Dermis blood vessel endothelial cell (primary cell): ENCODE measurements around the gene STOML1. TPM values are rescaled to one million over a fixed set of nuclear protein-coding genes. Genes with fewer than 3 reads are reported as not detected.
A peak's percentile ranks its signal among the peaks of the same experiment; 100 is the strongest.
"Not testable (repeated sequence)": the region's sequence is repeated elsewhere in the genome, so short reads cannot be mapped to it uniquely, and the experiment has no call there.

Experiments
- DNase-seq: peaks from one replicate; pipeline ENCODE4 v3.0.0; 2010
- total RNA-seq: library from RNA; depleted of rRNA; stranded (reverse); fragments of >200 nt; gene quantifications from 2 replicates; pipeline ENCODE4 v1.2.3, GENCODE V29; 2014

The STOML1 gene
- total RNA-seq, 1 donor from 2014 or later = 19.9 TPM

- not testable (repeated sequence) for DNase-seq
Observed at GRCh38 chr15:73960472-73961070, 31.5 kb downstream of the STOML1 start.

GRCh38 chr15:73959801-73960200 is 32.3 kb downstream of the STOML1 start:
- no peak for DNase-seq

DNA sequence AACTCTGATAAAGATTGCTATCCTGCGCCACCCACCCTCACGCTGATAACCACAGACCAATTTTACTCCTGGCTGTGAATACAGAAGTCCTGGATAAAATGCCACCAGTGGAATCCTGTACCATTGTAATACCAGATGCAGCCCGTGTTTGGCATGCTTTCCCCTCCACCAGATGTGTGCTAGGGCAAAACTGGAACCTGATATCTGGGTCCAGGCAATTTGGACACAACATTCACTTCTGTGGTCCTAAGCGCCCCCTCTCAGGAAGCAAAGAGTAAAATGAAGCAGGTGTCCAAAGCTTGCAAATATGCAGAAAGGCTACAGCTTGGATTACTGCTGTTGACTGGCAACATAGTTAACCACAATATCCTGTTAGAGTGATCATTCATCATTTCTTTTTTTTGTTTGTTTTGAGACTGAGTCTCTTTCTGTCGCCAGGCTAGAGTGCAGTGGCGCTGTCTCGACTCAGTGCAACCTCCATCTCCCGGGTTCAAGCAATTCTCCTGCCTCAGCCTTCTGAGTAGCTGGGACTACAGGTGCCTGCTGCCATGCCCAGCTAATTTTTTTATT is 33.0 kb downstream of the STOML1 start:
- DNase-seq = no peak

DNA sequence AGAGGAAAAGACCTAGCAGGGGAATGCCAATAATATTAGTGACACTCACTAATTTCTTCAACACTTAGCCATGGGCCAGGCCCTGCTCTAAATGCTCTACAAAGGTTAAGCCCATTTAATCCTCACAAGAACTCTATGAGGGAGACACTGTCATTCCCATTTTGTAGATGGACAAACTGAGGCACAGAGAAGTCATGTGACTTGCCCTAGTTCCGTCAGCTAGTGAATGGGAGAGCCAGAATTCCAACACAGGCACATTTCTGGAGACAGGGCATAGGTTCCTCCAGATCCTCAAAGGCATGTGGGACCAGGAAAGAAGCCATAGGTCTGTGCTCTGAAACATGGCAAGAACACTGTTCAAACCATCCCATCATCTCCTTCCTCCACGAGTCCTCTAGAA is 34.3 kb downstream of the STOML1 start:
- no peak for DNase-seq

DNA sequence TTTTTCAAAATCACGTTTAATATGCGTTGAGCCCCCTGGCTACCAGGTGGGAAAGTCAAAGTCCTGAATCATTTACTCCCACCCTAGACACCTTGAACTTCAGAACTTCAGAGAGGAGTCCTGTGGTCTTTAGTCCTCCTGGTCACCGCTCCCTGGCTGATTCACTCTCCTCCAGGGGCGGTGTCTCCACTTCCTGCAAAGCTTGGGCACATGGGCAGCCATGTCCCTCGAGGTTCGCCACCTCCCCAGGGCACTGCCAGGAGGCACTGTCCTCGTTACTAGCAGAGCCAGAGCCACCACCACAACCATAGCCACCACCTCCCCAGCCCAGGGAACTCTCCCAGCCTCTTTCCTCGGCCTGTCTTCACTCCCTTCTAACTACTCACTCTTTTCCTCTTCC is 34.8 kb downstream of the STOML1 start:
- DNase-seq = no peak

DNA sequence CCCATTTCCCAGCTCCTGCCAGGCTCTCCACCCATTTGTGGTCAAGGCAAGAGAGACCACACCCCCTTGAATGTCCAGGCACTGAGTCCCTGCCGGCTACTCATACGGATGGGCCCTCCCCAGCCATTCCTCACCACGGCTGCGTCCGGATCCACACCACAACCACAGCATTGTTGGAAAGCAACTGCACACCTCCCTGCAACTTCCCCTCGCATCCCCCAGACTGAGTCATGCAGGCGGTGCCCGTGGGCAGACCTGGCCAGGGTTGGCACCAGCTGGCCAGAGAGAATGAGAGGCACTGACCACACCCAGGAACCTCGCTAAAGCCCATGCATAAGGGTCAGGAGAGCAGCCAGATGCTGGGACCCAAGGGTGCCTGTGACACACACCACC is 35.4 kb downstream of the STOML1 start:
- DNase-seq = peak; percentile 88

- DNase-seq = no peak
Observed at GRCh38 chr15:73955861-73956742, 36.0 kb downstream of the STOML1 start.

DNA sequence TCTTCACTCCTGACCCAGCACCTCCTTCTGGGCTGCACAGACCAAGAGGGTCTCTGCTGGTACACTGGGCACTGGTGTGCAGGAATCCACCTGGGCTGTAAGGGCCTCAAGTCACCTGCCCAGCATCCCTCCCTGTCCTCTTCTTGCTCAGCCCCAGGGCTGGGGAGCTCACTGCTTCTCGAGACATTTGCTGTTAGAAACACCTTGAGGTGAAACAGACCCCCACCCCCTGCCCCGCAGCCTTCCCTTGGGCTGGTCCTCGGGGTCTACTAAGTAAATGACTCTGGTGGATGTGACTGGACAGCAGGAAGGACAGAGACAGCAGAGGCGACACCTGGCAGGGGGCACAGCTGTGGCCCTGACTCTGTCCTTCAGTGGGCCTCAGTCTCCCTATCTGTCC is 36.8 kb downstream of the STOML1 start:
- DNase-seq = no peak

DNA sequence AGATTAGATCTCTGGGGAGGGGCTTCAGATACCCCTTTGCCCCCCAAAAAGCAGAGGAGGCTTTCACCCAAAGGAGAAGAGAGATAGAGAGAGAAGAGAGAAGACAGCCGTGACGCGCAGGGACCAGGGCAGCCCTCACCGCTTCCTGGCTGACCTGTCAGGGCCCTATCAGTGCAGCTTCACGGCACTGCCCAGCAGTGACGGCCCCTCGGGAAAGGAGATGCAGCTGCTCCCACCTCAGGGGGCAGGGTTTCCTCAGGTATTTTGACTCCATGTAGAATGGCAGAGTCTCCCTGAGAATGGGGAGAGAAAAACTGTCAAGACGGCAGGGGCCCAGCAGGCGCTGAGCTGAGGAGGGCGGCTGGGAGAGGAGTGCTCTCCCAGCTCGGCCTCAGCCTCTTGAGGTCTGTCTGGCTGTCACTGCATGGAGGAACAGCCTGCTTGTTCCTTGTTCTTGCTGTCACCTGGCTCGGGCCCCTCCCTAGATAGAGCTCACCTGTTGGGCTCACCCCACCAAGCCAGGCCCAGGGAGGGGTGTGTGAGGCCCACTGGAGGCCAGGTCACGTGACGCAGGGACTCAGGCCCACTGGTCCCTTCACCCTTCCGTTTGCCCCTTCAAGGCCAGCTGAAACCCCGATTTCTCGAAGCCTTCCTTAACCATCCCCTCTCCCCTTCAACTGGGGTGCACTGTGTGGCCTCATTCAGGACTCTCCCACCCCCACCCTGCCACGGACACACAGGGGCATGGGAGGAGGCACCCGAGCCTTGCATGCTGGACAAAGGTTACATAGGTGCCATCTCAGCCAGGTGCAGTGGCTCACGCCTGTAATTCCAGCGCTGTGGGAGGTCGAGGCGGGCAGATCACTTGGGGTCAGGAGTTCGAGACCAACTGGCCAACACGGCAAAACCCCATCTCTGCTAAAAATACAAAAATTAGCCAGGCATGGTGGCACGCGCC is 37.6 kb downstream of the STOML1 start:
- no peak for DNase-seq

GRCh38 chr15:73952913-73953750 is 39.0 kb downstream of the STOML1 start:
- no peak for DNase-seq

DNA sequence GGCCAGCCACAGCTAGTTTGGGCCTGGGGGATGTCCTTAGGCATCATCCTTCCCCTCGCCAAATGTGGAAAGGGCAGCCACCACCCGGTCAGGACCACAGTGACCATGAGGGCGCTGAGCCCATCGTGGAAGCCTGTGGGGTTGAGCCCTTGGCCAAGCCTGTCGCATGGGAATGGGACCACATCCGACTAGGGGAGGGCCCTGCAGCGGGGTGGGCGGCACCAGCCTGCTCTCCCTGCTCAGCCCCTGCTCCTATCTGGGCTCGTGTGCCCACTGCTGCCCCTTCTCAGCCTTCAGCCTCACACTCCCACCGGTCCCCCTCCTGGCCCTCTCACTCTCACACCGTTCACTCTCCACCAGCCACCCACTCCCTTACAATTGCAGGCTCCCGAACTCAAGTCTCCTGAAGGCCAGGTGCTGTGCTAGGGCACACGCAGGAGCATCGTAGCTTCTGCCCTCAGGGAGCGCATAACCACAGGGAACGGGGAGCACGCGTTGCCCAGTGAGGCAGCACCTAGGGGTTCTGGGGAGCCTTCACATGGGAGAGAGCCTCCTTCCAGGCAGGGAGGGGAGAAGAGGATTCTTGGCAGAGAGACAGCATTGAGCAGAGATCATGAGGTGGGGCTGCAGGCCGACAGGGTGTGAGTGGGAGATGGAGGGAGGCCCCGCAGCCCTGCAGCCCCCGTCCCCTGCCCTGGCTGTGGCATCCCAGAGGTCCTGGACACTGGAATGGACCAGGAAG is 39.8 kb downstream of the STOML1 start:
- DNase-seq = no peak

DNA sequence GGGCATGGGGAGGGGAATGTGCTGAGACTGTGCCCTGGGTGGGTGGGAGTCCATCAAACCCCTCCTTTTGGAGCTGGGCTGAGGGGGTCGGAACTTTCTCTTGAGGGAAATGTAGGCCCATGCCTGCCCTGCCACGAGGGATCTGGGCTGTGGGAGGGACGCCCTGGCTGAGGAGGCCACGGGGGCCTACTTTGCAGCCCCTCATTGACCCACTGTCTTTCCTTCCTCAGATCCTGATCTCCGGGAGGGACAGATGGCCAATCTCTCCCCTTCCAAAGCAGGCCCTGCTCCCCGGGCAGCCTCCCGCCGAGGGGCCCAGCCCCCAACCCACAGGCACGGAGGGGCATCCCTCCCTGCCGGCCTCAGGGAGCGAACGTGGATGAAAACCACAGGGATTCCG is 40.5 kb downstream of the STOML1 start:
- DNase-seq = no peak

GRCh38 chr15:73950831-73951561 is 41.1 kb downstream of the STOML1 start:
- peak; percentile 97 for DNase-seq

GRCh38 chr15:73950479-73950830 is 41.6 kb downstream of the STOML1 start:
- DNase-seq = no peak

DNA sequence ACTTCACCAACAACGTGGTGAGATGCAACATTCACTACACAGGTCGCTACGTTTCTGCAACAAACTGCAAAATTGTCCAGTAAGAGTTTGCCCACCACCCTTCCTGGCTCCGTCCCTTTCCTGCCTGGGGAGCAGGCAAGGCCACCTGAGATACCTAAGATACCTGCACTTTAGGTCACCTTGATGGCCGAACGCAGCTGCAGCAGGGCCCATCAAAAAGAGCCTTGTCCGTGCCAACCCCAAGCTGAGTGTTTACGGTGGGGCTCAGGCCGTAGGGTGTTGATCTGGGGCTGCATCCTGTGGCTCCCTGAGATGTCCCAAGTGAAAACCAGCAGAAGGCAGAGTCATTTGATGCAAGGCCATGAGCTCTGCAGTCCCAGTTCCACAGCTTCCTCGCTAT is 42.6 kb downstream of the STOML1 start:
- DNase-seq = no peak

DNA sequence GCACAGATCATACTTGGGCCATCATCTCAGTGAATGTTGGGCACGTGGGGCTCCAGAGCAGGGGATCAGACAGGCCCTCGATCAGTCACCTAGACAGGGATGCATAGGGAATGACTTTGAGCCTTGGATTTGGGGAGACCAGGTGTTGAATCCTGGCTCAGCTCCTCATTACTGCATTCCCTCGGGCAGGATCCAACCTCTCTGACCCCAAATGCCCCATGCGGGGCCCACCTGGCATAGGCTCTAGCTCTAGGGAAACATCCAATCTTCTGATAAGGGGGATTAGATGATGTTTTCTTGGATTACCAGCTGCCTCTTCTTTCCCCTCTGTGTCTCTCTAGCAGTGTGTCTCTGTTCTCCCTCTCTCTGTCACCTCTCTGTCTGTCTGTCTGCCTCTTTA is 43.1 kb downstream of the STOML1 start:
- DNase-seq = no peak

GRCh38 chr15:73948396-73948795 is 43.7 kb downstream of the STOML1 start:
- DNase-seq = no peak

- DNase-seq = no peak
Observed at GRCh38 chr15:73947651-73948050, 44.4 kb downstream of the STOML1 start.

GRCh38 chr15:73946795-73947370 is 45.2 kb downstream of the STOML1 start:
- no peak for DNase-seq
